Measurements from ENCODE around the gene FSIP1.

GRCh38 chr15:39574427-39574826 lies 208.2 kb downstream of the FSIP1 start:
- TF ChIP-seq POLR2AphosphoS5 (IDR thresholded peaks at IDR 0.05; ENCODE audit: low read depth, low read length) (no peak), POLR2A (IDR thresholded peaks at IDR 0.05; ENCODE audit: low read depth, low read length) (no peak), SPI1 (IDR thresholded peaks at IDR 0.05; ENCODE audit: low read depth, low read length) (no peak), TAF1 (IDR thresholded peaks at IDR 0.05; ENCODE audit: low read depth, low read length) (no peak)
